NCI-H2029 (cell line): Measurements from ENCODE around the gene RGS3.
"Not testable (repeated sequence)": the region's sequence is repeated elsewhere in the genome, so short reads cannot be mapped to it uniquely, and the experiment has no call there.

Experiments
- DNase-seq: peaks from one replicate; lab custom pipeline; 2025; lab: John Stamatoyannopoulos, UW

RGS3 gene

DNA sequence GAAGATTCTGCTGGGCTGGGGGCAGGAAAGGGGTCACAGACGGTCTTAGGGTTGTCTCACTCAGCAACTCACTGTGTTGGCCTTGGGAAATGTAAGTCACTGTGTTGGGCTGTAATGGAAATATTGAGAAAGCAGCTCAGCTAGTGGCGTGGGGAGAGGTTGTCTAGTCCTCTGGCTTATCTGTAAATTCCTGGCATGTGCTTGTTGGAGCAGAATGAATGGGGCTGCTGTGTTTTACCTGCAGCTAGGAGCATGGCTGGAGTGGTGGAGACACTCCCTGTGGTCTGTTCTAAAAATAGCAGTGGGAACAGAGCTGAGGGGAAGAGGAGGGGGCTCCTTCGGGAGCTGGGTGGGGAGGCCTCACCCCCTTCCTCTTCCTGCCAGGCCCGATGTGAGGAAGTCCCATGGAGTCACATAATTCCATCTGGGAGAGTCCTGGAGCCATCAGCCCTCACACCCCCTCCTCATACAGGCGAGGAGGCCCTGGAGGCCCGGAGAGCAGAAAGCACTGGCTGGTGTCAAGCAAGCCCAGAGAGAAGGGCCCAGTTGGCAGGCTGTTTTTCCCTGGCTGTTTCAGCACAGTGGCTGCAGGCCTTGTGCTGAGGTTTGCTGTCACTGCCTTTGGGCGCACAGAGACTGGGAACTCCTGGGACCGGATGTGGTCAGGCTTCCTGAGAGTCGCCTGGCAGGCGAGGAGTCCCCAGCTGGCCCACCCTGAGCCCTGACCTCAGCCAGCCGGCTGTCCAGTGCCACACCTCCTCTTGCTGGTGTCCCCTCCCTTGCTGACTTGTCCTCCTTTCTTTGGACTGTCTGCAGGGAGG lies 84.9 kb downstream of the RGS3 start:
- DNase-seq: no peak

DNA sequence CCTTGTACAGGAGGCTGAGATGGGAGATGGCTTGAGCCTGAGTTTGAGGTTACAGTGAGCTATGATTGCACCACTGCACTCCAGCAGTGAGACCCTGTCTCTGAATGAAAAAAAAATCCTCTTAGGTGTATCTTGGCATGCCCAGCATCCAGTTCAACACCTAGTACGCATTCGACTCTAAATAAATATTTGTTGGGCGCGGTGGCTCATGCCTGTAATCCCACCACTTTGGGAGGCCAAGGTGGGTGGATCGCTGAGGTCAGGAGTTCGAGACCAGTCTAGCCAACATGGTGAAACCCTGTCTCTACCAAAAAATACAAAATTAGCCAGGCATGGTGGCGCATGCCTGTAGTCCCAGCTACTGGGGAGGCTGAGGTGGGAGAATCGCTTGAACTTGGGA lies 86.4 kb downstream of the RGS3 start:
- DNase-seq: not testable (repeated sequence)

DNA sequence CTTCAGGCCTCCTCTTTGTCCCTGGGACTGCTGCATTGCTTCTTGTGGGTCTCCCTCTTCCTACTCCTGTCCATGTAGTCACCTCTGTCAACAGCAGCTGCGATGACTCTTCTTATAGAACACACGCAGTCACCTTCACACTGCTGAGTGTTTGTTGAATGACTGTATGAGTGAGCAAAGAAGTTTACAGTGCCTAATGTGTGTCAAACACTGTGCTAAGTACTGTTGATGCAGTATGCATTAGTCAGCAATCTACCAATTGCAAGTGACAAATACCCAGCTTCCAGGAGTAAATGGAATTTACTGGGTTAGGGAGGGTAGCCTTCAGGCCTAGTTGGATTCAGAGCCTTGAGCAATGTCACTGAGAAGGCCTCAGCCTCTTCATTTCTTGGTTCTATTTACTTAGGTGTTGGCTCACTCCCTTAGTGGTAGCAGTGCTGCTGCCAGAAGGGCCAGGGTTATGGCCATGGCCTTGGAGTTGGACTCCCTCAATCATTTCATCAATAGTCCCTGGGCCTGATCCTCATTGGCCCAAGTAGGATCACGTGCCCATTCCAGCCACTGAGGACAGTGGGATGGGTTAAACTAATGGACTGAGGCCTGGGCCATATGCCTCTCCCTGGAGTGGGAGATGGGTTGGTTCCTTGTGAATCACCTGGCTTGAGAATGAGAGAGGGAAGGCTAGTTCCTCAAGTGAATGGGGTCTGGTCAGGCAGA lies 93.5 kb downstream of the RGS3 start:
- no peak for DNase-seq

DNA sequence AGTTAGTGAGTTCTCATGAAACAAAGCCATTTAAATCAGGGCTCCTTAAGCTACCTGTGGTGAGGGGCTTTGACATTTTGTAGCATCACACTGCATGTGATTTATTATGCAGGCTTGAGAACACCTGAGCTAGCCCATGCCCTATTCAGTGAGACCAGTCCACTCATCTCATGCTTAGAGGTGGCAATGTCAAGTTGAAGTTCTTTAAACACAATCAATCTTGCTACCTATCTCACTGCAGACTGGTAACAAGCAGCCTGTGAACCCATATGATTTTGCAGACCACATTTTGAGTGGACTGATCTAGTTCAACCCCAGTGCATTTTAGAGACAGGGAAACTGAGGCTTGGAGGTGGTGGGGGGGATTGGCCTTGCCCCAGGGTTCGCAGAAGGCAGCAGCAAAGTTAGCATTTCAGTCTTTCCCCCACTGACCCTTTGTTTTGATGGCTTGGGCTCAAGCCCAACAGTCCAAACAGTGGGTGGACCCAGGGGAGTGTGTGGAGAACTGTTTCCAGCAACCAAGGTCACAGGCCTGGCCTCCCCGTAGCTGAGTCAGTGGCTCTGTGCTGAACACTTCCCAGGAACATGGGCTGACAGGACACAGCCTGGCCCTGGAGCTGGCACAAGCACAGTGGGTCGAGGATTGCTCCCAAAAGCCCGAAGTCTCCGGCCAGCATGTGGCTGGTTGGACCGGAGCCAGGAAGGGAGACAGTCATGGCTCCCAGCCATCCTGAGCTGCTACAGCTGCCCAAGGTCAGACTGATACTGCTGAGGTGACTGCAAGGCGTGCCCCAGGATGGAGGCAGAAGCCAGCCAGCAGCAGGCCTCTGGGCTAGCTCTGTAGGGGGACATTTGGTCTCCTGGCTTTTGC lies 95.3 kb downstream of the RGS3 start:
- DNase-seq: peak; percentile 69

DNA sequence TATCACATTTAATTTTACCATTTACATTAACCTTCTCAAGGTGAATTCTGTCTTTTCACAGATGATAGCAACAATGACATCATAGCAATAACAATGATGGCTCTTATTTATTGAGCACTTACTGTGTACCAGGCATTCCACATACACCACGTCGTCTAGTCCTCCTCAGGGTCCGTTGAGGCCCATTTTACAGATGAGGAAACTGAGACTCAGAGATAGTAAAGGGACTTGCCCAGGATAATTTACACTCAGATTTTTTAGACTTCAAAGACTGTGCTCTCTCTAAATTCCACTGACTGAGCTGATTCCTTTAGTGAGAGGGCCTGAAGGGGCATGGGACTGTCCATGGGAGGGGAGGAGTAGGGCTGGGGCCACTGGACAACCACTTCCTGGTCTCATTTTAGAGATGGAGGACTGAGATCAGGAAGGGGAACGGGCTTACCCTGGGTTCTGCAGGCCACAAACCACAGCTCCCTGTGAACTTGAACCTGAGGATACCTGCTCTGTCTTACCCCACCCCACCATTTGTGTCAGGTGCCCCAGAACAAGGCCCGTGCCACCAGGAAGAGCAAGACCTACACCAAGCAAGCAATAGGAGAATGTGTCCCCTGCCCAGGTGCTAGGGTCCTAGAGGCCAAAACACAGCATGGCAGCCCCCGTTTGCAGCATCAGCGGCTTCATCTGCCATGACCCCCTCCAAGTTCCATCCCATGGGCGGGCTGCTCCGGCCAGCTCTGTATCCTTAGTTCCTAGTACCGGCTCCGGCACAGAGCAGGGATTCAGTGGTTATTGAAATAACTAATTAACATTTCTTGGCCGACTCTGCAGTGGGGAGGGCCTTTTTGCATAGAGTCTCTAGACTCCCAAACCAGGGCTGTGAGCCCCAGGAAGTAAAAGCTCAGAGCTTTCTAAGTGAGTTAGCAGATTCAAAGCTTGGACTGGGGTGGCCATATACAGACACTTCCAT lies 96.6 kb downstream of the RGS3 start:
- DNase-seq: no peak

- DNase-seq: no peak
Observed at GRCh38 chr9:113562653-113563381, 99.3 kb downstream of the RGS3 start.

GRCh38 chr9:113563826-113564497 lies 100.4 kb downstream of the RGS3 start:
- DNase-seq: no peak

DNA sequence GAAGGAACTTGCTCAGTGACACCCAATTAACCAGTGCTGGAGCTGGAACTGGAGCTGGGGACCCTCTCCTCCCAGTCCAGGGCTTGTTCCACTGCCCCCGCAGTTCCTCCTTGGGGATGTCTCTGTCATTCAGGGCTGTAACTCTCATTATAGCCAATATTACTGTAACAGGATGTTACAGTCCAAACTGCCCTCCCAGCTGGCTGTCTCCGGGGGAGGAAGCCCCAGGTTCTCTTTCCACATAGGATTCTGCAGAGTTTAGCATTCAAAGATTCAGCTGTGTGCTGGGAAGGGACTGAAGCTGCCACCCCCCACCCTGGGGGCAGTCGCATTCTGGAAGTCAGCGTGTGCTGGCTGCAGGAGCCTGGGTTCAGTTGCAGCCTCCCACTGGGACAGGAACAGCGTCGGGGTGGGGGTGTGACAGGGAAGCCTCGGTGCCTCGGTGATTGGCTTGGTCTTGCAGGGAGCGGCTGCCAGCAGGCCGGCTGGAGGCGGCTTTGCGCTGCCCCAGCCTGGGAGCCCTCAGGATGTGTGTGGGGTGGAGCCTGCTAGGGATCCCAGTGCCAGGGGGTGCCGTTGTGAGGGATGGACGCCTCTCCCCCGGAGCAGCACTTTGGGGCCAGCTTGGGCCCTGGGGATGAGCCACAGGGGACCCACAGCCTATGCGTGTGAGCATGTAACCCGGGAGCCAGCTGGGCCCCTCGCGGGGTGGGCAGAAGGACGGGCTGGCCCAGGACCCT lies 101.1 kb downstream of the RGS3 start:
- peak; percentile 61 for DNase-seq

- no peak for DNase-seq
Observed at GRCh38 chr9:113566016-113566711, 102.6 kb downstream of the RGS3 start.

DNA sequence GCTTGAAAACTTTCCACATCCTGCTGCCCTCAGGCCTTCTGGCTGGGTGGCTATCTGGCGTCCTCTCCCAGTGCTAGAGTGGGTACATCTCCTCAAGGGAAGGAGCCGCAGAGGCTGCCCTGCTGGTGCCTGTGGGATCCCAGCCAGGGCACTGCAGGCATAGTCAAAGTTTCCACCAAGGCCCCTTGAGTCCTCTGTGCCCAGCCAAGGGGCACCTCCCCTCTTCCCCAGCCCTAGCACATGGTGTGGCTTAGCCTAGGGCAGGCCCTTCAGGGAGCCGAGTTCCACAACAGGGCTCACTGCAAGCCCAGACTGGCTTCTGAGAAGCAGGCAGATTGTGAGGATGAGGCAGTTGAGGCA lies 103.2 kb downstream of the RGS3 start:
- no peak for DNase-seq

- DNase-seq: no peak
Observed at GRCh38 chr9:113567361-113568080, 104.0 kb downstream of the RGS3 start.

- DNase-seq: no peak
Observed at GRCh38 chr9:113568081-113568435, 104.5 kb downstream of the RGS3 start.

- DNase-seq: peak; percentile 90
Observed at GRCh38 chr9:113568571-113569321, 105.2 kb downstream of the RGS3 start.

DNA sequence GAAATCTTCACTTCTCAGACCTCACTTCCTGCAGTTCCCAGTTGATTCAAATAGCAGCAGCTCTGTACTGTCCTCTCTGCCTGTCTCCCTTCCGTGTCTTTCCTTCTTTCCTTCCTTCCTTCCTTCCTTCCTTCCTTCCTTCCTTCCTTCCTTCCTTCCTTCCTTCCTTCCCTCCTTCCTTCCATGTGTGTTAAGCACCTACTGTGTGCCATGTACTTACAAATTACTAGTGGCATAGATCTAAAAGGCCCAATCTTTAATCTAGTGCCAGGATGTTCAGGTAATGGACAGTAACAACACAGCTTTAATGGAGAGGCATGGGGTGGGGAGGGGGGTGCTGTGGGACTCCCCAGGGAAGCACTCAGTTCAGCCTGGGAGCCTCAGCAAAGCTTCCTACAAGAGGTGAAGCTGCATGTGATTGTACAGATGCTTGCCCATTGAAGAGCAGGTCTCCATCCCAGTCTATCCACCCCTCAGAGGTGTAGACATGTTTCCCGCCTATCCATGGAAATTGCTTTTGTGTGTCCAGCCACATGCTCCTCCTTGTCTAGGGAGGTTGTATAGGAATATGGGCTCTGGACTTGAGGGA lies 106.0 kb downstream of the RGS3 start:
- DNase-seq: no peak

- no peak for DNase-seq
Observed at GRCh38 chr9:113570106-113570505, 106.6 kb downstream of the RGS3 start.

DNA sequence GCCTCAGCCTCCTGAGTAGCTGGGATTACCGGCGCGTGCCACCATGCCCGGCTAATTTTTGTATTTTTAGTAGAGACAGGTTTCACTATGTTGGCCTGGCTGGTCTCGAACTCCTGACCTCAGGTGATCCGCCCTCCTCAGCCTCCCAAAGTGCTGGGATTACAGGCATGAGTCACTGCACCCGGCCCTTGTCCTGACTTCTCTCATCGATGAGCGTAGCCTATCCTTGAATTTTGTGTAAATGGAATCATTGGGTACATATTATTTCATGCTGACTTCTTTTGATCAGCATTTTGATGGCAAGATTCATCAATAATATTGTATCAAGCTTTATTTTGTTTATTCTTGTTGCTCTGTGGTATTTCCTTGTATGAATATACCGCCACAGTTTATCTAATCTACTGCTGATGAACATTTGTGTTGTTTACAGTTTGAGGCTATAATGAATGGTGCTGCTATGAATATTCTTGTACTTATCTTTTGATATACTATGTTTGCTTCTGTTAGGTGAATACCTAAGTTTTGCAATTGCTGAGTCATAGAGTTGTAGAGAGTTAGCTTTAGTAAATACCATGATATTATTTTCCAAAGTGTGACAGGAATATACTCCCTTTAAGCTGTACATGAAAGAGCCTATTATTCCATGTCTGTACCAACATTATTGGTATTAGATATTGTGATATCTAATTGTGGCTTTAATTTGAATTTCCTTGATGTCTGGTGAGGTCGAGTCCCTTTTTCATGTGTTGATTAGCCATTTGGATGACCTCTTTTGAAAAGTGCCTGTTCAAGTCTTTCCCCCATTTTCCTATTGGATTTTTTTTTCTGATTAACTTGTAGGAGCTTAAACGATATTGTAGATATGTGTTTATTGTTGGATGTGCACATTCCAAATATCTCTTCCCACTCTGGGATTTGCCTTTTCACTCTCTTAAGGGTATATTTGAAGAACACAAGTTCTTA lies 107.5 kb downstream of the RGS3 start:
- DNase-seq: no peak
